Amniotic epithelial cell (primary cell): ENCODE data around the gene TPO.
"Not testable (repeated sequence)": the region's sequence is repeated elsewhere in the genome, so short reads cannot be mapped to it uniquely, and the experiment has no call there.

ENCODE experiments used
- DNase-seq: peaks from one replicate; pipeline ENCODE4 v3.0.0-alpha.2; 2010; ENCODE audit warnings: low read depth

The TPO gene

DNA sequence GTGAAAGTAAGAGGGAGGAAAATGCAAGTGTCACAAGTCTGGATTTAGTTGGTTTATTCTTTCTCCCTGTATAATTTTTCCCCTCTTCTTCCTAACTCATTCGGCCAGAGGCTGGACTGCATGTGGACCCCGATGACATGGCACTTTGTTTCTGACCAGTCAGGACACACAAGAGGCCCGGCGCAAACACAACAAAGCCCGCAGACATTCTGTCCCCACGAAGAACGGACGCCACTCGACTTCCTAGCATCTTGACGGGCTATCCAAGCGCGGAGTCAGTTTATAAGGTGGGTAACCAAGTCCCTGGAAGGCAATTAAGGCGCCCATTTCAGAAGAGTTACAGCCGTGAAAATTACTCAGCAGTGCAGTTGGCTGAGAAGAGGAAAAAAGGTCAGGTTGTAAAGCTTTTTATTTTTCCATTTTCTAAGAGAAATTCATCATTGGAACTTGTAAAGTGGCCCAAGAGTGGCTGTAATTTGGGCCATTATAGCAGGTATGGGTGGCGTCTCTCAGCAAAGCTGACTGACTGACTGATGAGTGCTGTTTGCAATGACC lies at the start of gene TPO:
TPO (plus strand) TSS at position 308 of the 555 bp plus-strand sequence. CDS start 946 bp downstream, outside the sequence.
- DNase-seq: no peak

DNA sequence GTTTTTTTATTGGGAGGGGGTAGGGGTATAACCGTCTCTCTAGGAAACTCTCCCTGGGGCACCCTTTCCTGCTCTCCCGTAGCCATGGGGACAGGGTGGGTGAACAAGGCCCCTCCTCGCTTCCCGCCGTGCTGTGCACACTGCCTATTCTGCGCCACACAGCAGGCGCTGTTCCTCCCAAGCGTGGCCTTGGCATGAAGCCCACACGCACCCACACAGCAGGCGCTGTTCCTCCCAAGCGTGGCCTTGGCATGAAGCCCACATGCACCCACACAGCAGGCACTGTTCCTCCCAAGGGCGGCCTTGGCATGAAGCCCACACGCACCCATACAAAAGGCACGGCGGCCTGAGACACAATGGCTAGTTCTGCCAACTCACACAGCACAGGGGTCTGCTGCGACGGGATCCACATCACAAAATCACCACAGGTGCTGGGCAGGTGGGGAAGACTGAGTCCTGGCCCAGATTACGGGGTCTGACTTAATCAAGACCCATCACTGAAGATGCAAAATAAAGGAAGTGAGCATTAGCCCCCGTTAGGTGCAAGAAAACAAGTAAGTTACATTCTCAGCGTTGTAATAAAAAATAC lies 46.6 kb upstream of the TPO start:
- no peak for DNase-seq

GRCh38 chr2:1367601-1368000 lies 45.7 kb upstream of the TPO start:
- no peak for DNase-seq

DNA sequence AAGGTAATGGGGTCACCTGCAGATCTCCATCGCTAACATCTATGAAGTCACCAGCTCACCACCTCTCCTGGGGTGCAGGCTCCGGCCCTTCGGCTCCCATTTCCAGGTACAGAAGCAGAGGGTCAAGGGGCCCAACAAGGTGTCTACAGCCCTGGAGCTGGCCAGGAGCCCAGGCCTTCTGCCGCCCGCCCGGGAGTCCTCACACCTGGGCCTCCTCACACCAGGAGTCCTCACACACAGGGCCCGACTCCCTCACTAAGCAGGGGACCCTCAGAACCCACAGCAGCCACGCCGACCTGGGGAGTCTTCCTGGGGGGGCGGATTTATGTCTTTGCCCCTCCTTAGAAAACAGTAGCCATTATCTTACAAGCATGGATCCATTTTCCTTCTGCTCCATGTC lies 43.4 kb upstream of the TPO start:
- no peak for DNase-seq

DNA sequence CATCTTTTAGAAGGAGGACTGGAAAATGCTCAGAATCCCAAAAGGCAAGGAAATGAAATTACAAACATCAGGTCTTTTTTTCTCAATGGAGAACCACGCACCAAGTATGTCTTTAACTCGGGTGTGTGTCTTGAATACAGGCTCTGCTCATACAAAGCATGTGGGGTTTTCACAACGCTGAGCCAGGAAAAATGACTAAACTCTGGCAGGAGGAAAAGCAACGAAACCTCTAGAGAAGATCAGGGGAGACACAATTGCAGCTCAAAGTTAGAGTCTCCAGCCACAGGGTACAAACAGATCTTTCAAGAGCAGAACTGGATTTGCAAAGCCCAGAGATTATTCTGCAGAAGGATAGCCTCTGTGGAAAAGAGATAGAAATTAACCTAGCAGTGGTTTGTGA lies 42.8 kb upstream of the TPO start:
- DNase-seq: no peak

DNA sequence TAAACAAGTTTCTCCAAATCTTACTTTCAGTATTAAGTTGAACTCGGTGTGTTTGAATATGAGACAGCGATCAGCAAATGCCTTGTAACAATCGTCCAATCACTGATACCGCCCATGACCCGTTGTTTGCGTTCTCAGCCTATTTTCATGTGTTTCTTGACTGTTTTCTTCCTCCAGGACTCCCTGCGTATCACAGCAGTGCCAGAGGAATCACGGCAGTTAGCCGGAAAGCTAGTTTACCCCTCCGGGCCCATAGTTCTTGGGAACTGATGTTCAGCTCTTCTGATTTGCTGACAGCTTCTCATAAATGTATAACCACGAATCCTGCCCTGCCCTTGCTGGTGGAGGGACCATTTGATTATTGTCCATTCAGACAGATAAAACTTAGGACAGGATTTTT lies 42.2 kb upstream of the TPO start:
- no peak for DNase-seq

DNA sequence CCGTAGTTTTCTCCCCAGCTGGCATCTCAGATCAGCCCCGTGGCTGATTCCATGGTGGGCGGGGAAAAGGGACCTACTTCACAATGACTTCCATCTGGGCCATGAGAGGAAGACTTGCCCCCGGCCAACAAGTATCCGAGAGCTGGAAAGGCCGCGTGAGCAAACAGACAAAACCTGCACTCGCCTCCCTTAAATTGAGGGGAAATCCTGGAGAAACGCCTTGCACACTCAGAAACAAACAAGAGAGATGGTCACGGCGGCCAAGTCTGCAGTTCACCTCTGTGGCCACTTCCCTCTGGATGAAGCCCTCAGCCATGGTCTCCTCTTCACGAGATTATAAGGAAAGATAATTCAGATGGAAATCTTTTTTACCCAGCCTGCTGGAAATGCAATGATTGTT lies 39.4 kb upstream of the TPO start:
- no peak for DNase-seq

DNA sequence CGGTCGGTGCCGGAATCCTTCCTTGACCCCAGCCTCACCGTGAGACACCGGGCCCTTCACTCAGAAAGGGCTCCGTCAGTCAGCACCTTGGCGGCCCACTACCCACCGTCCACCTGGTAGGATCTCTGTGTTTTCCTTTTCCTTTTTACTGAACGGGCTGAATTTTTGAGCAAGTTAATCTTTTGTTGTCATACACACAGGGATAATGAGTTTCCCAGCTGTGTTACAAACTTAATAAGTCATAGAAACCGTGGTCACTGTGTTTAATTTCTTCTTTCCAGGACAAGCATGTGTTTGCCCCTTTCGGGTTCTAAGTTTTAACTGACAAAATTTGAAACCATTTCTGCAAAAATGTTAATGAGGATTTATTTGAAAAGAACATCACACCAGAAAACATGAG lies 39.0 kb upstream of the TPO start:
- no peak for DNase-seq

- no peak for DNase-seq
These were observed 37.5 kb upstream of the TPO start for GRCh38 chr2:1375794-1376193.

DNA sequence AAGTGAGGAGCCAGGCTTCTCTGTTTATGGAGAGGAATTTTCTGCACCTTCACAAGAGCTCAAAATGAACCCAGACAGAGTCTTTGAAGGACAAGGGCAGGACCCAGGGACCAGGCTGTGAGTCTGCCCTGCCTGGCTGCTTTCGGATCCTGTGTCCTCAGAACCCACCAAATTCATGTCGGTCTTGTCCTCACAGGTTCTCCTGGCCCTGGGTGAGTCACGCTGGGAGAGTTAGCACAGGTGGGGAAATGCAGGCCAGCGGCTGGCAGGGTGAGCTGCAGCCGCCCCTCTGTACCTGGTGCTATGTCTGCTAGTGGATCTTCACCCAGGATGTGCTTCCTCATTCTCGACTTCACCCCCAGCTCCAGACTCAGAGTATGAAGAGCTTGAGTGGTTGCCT lies 35.8 kb upstream of the TPO start:
- DNase-seq: no peak

GRCh38 chr2:1378456-1379150 lies 34.7 kb upstream of the TPO start:
- DNase-seq: no peak

- no peak for DNase-seq
These were observed 31.6 kb upstream of the TPO start for GRCh38 chr2:1381644-1382043.

- not testable (repeated sequence) for DNase-seq
These were observed 25.1 kb upstream of the TPO start for GRCh38 chr2:1387954-1388725.

- DNase-seq: not testable (repeated sequence)
These were observed 23.1 kb upstream of the TPO start for GRCh38 chr2:1390118-1390517.

DNA sequence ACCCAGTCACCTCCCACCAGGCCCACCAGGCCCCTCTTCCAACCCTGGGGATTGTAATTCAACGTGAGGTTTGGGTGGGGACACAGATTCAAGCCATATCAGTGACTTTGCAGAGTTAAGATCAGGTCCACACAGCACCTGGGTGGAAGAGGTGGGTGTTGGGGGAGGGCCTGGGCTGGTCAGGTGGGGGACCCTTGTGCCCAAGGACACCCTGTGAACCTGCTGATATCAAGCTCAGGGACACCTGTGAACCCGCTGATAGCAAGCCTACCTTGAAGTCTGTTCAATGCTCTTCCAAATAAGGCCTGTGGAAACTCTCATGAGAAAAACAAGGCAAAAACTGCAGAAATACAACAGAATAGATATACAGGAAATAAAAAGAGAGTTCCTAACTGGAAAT lies 19.9 kb upstream of the TPO start:
- no peak for DNase-seq

GRCh38 chr2:1394709-1395408 lies 18.4 kb upstream of the TPO start:
- DNase-seq: no peak

GRCh38 chr2:1397350-1397749 lies 15.9 kb upstream of the TPO start:
- DNase-seq: no peak

- DNase-seq: no peak
These were observed 15.1 kb upstream of the TPO start for GRCh38 chr2:1398191-1398590.

DNA sequence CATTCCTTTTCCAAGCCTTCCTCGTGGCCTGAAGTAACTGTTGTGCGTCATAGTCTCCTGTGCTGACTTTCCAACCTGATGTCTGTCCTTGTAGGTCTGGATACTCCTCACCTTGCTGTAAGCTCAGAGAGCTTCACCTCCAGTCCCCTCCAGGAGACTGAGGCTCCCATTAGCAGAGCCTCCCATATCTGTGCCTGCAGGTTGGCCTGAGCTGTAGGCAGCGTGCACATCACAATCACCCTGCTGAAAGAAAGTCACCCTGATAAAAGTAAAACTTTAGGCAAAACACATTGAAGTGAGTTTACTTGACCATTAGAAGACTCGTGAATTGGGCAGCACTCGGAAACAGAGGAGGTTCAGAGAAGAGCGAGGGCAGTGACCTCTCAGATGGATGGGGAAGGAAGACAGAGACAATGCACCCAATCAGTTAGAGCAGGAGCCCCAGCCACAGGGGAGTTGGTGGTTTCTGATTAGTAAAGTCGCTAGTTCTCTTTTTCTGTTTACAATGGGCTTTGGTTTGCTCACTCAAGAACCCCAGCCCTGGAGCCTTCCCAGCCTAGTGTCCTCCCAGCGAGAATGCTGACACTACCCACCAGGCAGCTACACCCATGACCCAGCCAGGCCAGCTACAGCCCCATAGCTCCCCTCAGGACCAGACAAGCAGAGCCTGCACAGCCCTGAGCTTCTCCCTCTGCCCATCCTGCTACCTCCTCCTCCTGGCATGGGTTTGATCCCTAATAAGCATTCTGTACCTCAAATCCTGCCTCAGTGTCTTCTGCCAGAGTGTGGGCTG lies 12.1 kb upstream of the TPO start:
- DNase-seq: no peak

DNA sequence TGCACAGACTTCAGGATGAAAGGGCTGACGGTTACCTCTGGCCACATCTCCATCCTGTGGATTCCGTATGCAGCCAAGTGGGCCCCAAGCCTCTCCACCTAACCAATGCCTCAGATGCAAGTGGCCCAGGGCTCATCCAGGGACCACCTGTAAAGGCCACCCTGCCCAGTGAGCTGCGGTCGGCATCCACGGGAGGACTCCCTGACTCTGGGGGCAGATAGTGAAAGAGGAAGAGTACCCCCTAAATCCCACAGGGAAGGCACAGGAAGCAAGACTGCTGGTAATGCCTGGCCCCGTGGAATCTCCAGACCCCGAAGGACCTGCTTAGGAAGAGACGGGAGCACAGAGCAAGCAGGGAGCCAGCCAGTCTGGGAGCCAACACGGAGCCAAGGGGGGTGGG lies 11.2 kb upstream of the TPO start:
- DNase-seq: no peak

GRCh38 chr2:1403565-1403964 lies 9.7 kb upstream of the TPO start:
- DNase-seq: no peak

GRCh38 chr2:1405124-1405523 lies 8.1 kb upstream of the TPO start:
- no peak for DNase-seq
